ENCODE results near the gene SCARB1. TPM values are rescaled to one million over a fixed set of nuclear protein-coding genes. Genes with fewer than 3 reads are reported as not detected.

Gene SCARB1
- total RNA-seq, 4 donors from 2014 or later = 15.3 to 55.3 (median 29.7) TPM

DNA sequence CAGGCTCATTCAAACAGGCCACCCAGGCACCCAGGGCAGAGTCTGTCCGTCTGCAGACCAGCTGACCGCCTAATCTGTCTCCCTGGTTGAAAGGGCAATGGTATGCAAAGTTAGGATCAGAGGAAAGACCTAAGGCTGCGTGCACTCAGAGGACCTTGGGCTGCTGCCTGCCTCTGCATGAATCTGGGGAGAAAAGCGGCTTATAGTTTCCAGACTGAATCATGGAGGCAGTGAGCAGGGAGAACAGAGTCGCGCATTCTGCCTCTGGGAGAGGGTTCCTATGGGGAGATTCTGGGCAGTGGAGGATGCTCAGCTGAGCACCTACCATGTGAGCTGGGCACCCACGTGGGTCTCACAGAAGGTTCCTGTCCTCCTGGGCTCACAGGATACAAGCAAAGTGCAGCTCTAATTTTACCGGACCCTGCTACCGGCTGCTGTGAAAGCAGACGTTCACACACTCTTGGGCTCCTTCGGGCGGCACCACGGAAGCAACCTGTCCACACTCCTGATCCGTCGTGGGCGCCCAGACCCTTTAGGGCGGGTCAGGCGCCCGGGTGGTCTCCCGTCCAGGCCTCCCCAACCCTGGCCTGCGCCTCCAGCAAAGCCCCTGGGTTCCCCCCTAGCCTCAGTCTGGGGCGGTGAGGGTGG is 772 bp downstream of the SCARB1 start:
- TF ChIP-seq POLR2A (IDR thresholded peaks at IDR 0.05) = no peak
- TF ChIP-seq, protein P1, sequence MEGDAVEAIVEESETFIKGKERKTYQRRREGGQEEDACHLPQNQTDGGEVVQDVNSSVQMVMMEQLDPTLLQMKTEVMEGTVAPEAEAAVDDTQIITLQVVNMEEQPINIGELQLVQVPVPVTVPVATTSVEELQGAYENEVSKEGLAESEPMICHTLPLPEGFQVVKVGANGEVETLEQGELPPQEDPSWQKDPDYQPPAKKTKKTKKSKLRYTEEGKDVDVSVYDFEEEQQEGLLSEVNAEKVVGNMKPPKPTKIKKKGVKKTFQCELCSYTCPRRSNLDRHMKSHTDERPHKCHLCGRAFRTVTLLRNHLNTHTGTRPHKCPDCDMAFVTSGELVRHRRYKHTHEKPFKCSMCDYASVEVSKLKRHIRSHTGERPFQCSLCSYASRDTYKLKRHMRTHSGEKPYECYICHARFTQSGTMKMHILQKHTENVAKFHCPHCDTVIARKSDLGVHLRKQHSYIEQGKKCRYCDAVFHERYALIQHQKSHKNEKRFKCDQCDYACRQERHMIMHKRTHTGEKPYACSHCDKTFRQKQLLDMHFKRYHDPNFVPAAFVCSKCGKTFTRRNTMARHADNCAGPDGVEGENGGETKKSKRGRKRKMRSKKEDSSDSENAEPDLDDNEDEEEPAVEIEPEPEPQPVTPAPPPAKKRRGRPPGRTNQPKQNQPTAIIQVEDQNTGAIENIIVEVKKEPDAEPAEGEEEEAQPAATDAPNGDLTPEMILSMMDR (IDR thresholded peaks at IDR 0.05) = no peak
- TF ChIP-seq EP300 (IDR thresholded peaks at IDR 0.05) = no peak
- Histone ChIP-seq H3K9me3 (no peaks in the 10 kb centered on the region), H3K27ac (peak overlapping the region; percentile 37 to 82 (median 76)), H3K36me3 (peaks cover 0 to 6% (median 0%) of the 10 kb centered on the region in 3 donors), H3K4me1 (peaks cover 0 to 42% (median 11%) of the 10 kb centered on the region in 4 donors), H3K27me3 (no peaks in the 10 kb centered on the region), H3K4me3 (peak overlapping the region; percentile 48 to 73 (median 60))
- 6 to 19% methylated on average over 19 of the region's 22 CpGs for WGBS, 2 donors
- DNase-seq (ENCODE audit: low spot score in 2 of 2) = no peak

GRCh38 chr12:124861898-124862676 is 1.6 kb downstream of the SCARB1 start:
- no peak for DNase-seq (ENCODE audit: low spot score in 2 of 2)
- H3K27ac ChIP-seq = peak overlapping the region in 3 of 4 donors; percentile 62 to 82 (median 73)
- peaks cover 0 to 6% (median 0%) of the 10 kb centered on the region in 3 donors for H3K36me3 ChIP-seq
- H3K9me3 ChIP-seq = no peaks in the 10 kb centered on the region
- H3K27me3 ChIP-seq = no peaks in the 10 kb centered on the region
- 63 to 69% methylated on average over 8 of the region's 8 CpGs for WGBS, 2 donors
- H3K4me1 ChIP-seq = peaks cover 0 to 44% (median 11%) of the 10 kb centered on the region in 4 donors
- TF ChIP-seq POLR2A (IDR thresholded peaks at IDR 0.05) (no peak), EP300 (IDR thresholded peaks at IDR 0.05) (no peak)
- TF ChIP-seq, protein P1 (IDR thresholded peaks at IDR 0.05) = no peak
- peak overlapping the region in 1 of 4 donors; percentile 63 for H3K4me3 ChIP-seq

GRCh38 chr12:124861492-124861891 is 2.2 kb downstream of the SCARB1 start:
- peak; percentile 83 to 86 for DNase-seq (ENCODE audit: low spot score in 2 of 2)
- H3K4me3 ChIP-seq = no peak overlapping the region
- H3K9me3 ChIP-seq = no peaks in the 10 kb centered on the region
- H3K4me1 ChIP-seq = peaks cover 0 to 50% (median 11%) of the 10 kb centered on the region in 4 donors
- 12 to 13% methylated on average over 9 of the region's 9 CpGs for WGBS, 2 donors
- peaks cover 0 to 6% (median 0%) of the 10 kb centered on the region in 3 donors for H3K36me3 ChIP-seq
- no peaks in the 10 kb centered on the region for H3K27me3 ChIP-seq
- TF ChIP-seq, protein P1 (IDR thresholded peaks at IDR 0.05) = no peak
- TF ChIP-seq POLR2A (IDR thresholded peaks at IDR 0.05) (peak in 1 of 2 donors; percentile 45), EP300 (IDR thresholded peaks at IDR 0.05) (peak; percentile 42 to 73)
- H3K27ac ChIP-seq = peak overlapping the region in 3 of 4 donors; percentile 62 to 82 (median 73)

GRCh38 chr12:124857921-124858461 is 5.7 kb downstream of the SCARB1 start:
- peaks cover 0 to 6% (median 0%) of the 10 kb centered on the region in 3 donors for H3K36me3 ChIP-seq
- H3K9me3 ChIP-seq = no peaks in the 10 kb centered on the region
- WGBS, 2 donors = 87 to 91% methylated on average over 10 to 11 of the region's 11 CpGs
- H3K27me3 ChIP-seq = no peaks in the 10 kb centered on the region
- H3K4me1 ChIP-seq = peaks cover 0 to 71% (median 19%) of the 10 kb centered on the region in 4 donors
- no peak overlapping the region for H3K27ac ChIP-seq
- TF ChIP-seq, protein P1 (IDR thresholded peaks at IDR 0.05) = no peak
- TF ChIP-seq POLR2A (IDR thresholded peaks at IDR 0.05) = no peak
- TF ChIP-seq EP300 (IDR thresholded peaks at IDR 0.05) = no peak
- no peak overlapping the region for H3K4me3 ChIP-seq
- no peak for DNase-seq (ENCODE audit: low spot score in 2 of 2)

Measured in tibial nerve (tissue), 4 donors.